Kidney (tissue), 14 donors: ENCODE data around the gene ERC2. TPM values are rescaled to one million over a fixed set of nuclear protein-coding genes. Genes with fewer than 3 reads are reported as not detected.
"Not testable (repeated sequence)": the region's sequence is repeated elsewhere in the genome, so short reads cannot be mapped to it uniquely, and the experiment has no call there.

Source experiments
- DNase-seq, 5 donors: peaks; one replicate each; pipeline ENCODE4 v3.0.0-alpha.2; 2013 to 2020
- FAIRE-seq: peaks from 2 replicates; lab custom pipeline; 2012; peaks lifted over from hg19 to GRCh38; lab: Jason Lieb, UNC
- H3K27ac ChIP-seq, 2 donors: one replicate each; pipeline ENCODE4 v1.7.0; 2013; ENCODE audit warnings: low read depth in 2 of 2, low read length in 2 of 2, inconsistent platforms in 1 of 2
- H3K27me3 ChIP-seq: one replicate; pipeline ENCODE4 v1.7.1; 2013; ENCODE audit warnings: low read length, inconsistent platforms; ENCODE audit not compliant: control insufficient read depth, insufficient read depth
- H3K36me3 ChIP-seq, 3 donors: one replicate each; pipeline versions ENCODE4 v1.7.0 to v1.7.1; 2013; ENCODE audit warnings: low read length in 3 of 3, control low read depth in 1 of 3, inconsistent platforms in 1 of 3; ENCODE audit not compliant: insufficient read depth in 3 of 3, control insufficient read depth in 2 of 3
- H3K4me1 ChIP-seq, 3 donors: one replicate each; pipeline versions ENCODE4 v1.7.0 to v1.7.1; 2013; ENCODE audit warnings: low read length in 3 of 3, inconsistent platforms in 1 of 3, low read depth in 1 of 3; ENCODE audit not compliant: control insufficient read depth in 2 of 3, insufficient read depth in 2 of 3
- H3K4me3 ChIP-seq, 3 donors: one replicate each; pipeline versions ENCODE4 v1.7.0 to v1.8.1; 2013; ENCODE audit warnings: low read length in 3 of 3, control low read depth in 1 of 3, inconsistent platforms in 1 of 3
- H3K9ac ChIP-seq, 3 donors: one replicate each; pipeline versions ENCODE4 v1.7.0 to v1.7.1; 2013; ENCODE audit warnings: low read length in 3 of 3, control low read depth in 1 of 3, inconsistent platforms in 1 of 3
- H3K9me3 ChIP-seq, 3 donors: one replicate each; pipeline versions ENCODE4 v1.7.0 to v1.7.1; 2013; ENCODE audit warnings: low read length in 3 of 3, control low read depth in 1 of 3, inconsistent platforms in 1 of 3; ENCODE audit not compliant: control insufficient read depth in 2 of 3, insufficient read depth in 1 of 3
- CTCF ChIP-seq: IDR thresholded peaks from 3 replicates; pipeline ENCODE4 v1.5.1; 2012; ENCODE audit warnings: mild to moderate bottlenecking, moderate library complexity, borderline replicate concordance; ENCODE audit not compliant: insufficient read depth; ENCODE audit errors: extremely low read depth
- intact Hi-C: fragments of 100-400 bp; cut with DNase I; formaldehyde crosslinking; loops from one replicate; pipeline ENCODE4 v1.11.1; 2022
- polyA plus RNA-seq: library from polyadenylated mRNA; stranded (reverse); fragments of 350-450 nt; fragmentation: Illumina TruSeq; extraction: RNeasy Lipid Tissue Mini Kit (QIAGEN cat#74804); gene quantifications from one replicate; pipeline ENCODE4 v1.2.3, GENCODE V29; 2014; ENCODE audit warnings: low read depth, low replicate concordance; ENCODE audit not compliant: insufficient read depth
- total RNA-seq: library from RNA; stranded (reverse); fragmentation: NEBNext Ultra II Directional; extraction: Animal tissue kit (Norgen Biotek cat#: 25700); gene quantifications from one replicate; pipeline ENCODE4 v1.2.1, GENCODE V29; 2021
- donor health status: control.
- donor health status: control.
- donor health status: control.
- donor health status: control.
- donor health status: control.
- donor health status: DM: yes; HTN: yes; CAD: no.
- donor health status: Normal renal cell carcinoma (clear cell type).

Gene ERC2
- total and polyA plus RNA-seq, 2 donors from 2014 or later = 0.92 to 3.8 TPM

DNA sequence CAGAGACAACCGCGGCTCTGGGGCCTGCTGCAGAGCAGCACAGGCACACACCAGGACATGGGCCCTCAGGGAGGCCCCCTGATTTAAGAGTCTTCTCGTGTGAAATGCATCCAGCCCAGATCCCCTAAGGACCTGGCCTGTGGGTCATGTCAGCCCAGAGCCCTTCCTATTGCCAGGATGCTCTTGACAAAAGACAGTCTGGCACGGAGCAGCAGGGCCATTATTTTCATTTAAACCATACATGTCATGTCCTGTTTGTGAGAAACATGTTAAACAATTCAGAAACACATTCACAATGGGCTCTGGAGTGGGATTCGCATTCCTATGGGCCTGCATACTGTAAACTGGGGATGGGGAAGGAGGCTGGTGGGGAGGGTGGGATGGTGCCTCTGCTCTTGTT is 613.8 kb downstream of the ERC2 start:
- no peaks in the 10 kb centered on the region for H3K36me3 ChIP-seq
- DNase-seq (peak in 3 of 5 donors; percentile 47 to 75 (median 53)), FAIRE-seq (no peak)
- no peak overlapping the region for H3K9ac ChIP-seq
- H3K4me3 ChIP-seq = no peak overlapping the region
- H3K27ac ChIP-seq = no peak overlapping the region
- H3K27me3 ChIP-seq = no peaks in the 10 kb centered on the region
- no peaks in the 10 kb centered on the region for H3K4me1 ChIP-seq
- intact Hi-C loops = no loop called here
- no peak for TF ChIP-seq CTCF
- no peaks in the 10 kb centered on the region for H3K9me3 ChIP-seq

- no peaks in the 10 kb centered on the region for H3K9me3 ChIP-seq
- no peaks in the 10 kb centered on the region for H3K36me3 ChIP-seq
- H3K27me3 ChIP-seq = no peaks in the 10 kb centered on the region
- H3K4me1 ChIP-seq = no peaks in the 10 kb centered on the region
- H3K9ac ChIP-seq = no peak overlapping the region
- intact Hi-C loops = no loop called here
- H3K27ac ChIP-seq = no peak overlapping the region
- TF ChIP-seq CTCF = no peak
- FAIRE-seq (no peak), DNase-seq (no peak)
- no peak overlapping the region for H3K4me3 ChIP-seq
Observed at GRCh38 chr3:55852326-55852725, 615.9 kb downstream of the ERC2 start.

- no peak for FAIRE-seq
- H3K36me3 ChIP-seq = no peaks in the 10 kb centered on the region
- H3K9ac ChIP-seq = no peak overlapping the region
- H3K27me3 ChIP-seq = no peaks in the 10 kb centered on the region
- no peaks in the 10 kb centered on the region for H3K4me1 ChIP-seq
- no peak for DNase-seq
- no peak overlapping the region for H3K27ac ChIP-seq
- peaks cover 0 to 5% (median 2%) of the 10 kb centered on the region in 3 donors for H3K9me3 ChIP-seq
- intact Hi-C loops = no loop called here
- TF ChIP-seq CTCF = no peak
- no peak overlapping the region for H3K4me3 ChIP-seq
Observed at GRCh38 chr3:55842204-55842603, 626.1 kb downstream of the ERC2 start.

- DNase-seq = peak in 1 of 5 donors; percentile 46
- H3K27ac ChIP-seq, H3K9me3 ChIP-seq, H3K4me1 ChIP-seq, intact Hi-C loops, H3K27me3 ChIP-seq, H3K36me3 ChIP-seq, H3K9ac ChIP-seq, H3K4me3 ChIP-seq, FAIRE-seq: not testable (repeated sequence)
Observed at GRCh38 chr3:55831876-55832275, 636.4 kb downstream of the ERC2 start.
